GM12878 (cell line): Measurements from ENCODE around the gene OXT. TPM values are rescaled to one million over a fixed set of nuclear protein-coding genes. Genes with fewer than 3 reads are reported as not detected.

Experiments
- ATAC-seq: fragments of 200-7000 bp; cut with Tn5 transposase; 3 replicates; pipeline ENCODE4 v1.9.1; 2020; ENCODE audit warnings: mild to moderate bottlenecking, moderate library complexity
- BruUV-seq: library from RNA; stranded (reverse); fragments of 400-500 nt; replicated peaks from 2 replicates; lab custom pipeline; 2021; lab: Mats Ljungman, UMichigan
- CTCF ChIA-PET: fragments of 300-600 bp; sonication (Branson Sonifier 250); formaldehyde crosslinking; extraction: SDS; loops from one replicate; lab custom pipeline; 2021; ENCODE audit warnings: inconsistent platforms; lab: Yijun Ruan, JAX
- POLR2A ChIA-PET: fragments of 350-600 bp; formaldehyde crosslinking; extraction: SDS; loops from one replicate; lab custom pipeline; 2021; ENCODE audit warnings: inconsistent platforms; lab: Charles Lee
- RAD21 ChIA-PET: fragments of 300-600 bp; sonication (Branson Sonifier 250); formaldehyde crosslinking; loops from one replicate; lab custom pipeline; 2023; ENCODE audit warnings: antibody characterized with exemption; ENCODE audit not compliant: unreplicated experiment; lab: Charles Lee
- SMC1A ChIA-PET: fragments of 300-600 bp; sonication (Branson Sonifier 250); formaldehyde crosslinking; loops from one replicate; lab custom pipeline; 2023; ENCODE audit not compliant: unreplicated experiment, uncharacterized antibody; lab: Charles Lee
- DNase-seq: peaks from one replicate; pipeline ENCODE4 v3.0.0-alpha.2; 2011; ENCODE audit warnings: low read depth, low spot score
- FAIRE-seq: peaks from 3 replicates; lab custom pipeline; 2011; peaks lifted over from hg19 to GRCh38; lab: Jason Lieb, UNC
- H2AFZ ChIP-seq: 2 replicates; pipeline ENCODE4 v1.6.0; 2011; ENCODE audit warnings: low read depth, low read length, control low read depth; ENCODE audit not compliant: control insufficient read depth
- H3K27ac ChIP-seq: 2 replicates; pipeline ENCODE4 v1.5.1; 2011; ENCODE audit warnings: control low read depth; ENCODE audit not compliant: control insufficient read depth, insufficient read depth
- H3K27me3 ChIP-seq, 2 experiments: replicated peaks in 1 of 2; 2 replicates each; pipeline versions ENCODE4 v1.6.0 to v1.6.1; 2011; ENCODE audit warnings: low read length in 1 of 2; ENCODE audit not compliant: control insufficient read depth in 2 of 2, insufficient read depth in 2 of 2
- H3K36me3 ChIP-seq, 2 experiments: 2 replicates each; pipeline ENCODE4 v1.5.1; 2011; ENCODE audit warnings: low read length in 1 of 2; ENCODE audit not compliant: control insufficient read depth in 2 of 2, insufficient read depth in 2 of 2
- H3K4me1 ChIP-seq: 2 replicates; pipeline ENCODE4 v1.6.1; 2011; ENCODE audit warnings: mild to moderate bottlenecking, low read length, moderate library complexity, mixed read lengths; ENCODE audit not compliant: control insufficient read depth, insufficient read depth
- H3K4me2 ChIP-seq: 2 replicates; pipeline ENCODE4 v1.6.0; 2011; ENCODE audit warnings: control low read depth; ENCODE audit not compliant: control insufficient read depth, insufficient read depth
- H3K4me3 ChIP-seq: fragments of 200-600 bp; sonication (generic); 2 replicates; pipeline ENCODE4 v1.5.1; 2016
- H3K79me2 ChIP-seq: 2 replicates; pipeline ENCODE4 v1.6.0; 2011; ENCODE audit warnings: low read length; ENCODE audit not compliant: control insufficient read depth, insufficient read depth
- H3K9ac ChIP-seq: 2 replicates; pipeline ENCODE4 v1.8.0; 2011; ENCODE audit warnings: low read length, control low read depth, mixed read lengths; ENCODE audit not compliant: control insufficient read depth, insufficient read depth
- H3K9me3 ChIP-seq: replicated peaks from 3 replicates; pipeline ENCODE4 v1.5.1; 2011; ENCODE audit warnings: mild to moderate bottlenecking, low read length; ENCODE audit not compliant: control insufficient read depth, insufficient read depth
- H4K20me1 ChIP-seq: 2 replicates; pipeline ENCODE4 v1.6.0; 2011; ENCODE audit not compliant: control insufficient read depth, insufficient read depth
- ATF3 ChIP-seq: IDR thresholded peaks from 2 replicates; pipeline ENCODE4 v1.6.1; 2011; ENCODE audit warnings: low read depth, mild to moderate bottlenecking, low read length, moderate library complexity, borderline replicate concordance; ENCODE audit errors: extremely low read depth
- ATF7 ChIP-seq: fragments of 450-650 bp; IDR thresholded peaks from 2 replicates; pipeline ENCODE4 v1.6.1; 2016; ENCODE audit warnings: low read depth, mild to moderate bottlenecking
- IRF5 ChIP-seq: fragments of 450-650 bp; IDR thresholded peaks from 2 replicates; pipeline ENCODE4 v1.6.1; 2017; ENCODE audit warnings: borderline replicate concordance
- USF1 ChIP-seq: IDR thresholded peaks from 2 replicates; pipeline ENCODE4 v1.6.1; 2011; ENCODE audit warnings: borderline replicate concordance, low read depth, mild to moderate bottlenecking, moderate library complexity, mixed read lengths, low read length; ENCODE audit not compliant: insufficient read depth; ENCODE audit errors: extremely low read length
- ZNF622 ChIP-seq: fragments of 450-650 bp; IDR thresholded peaks from 2 replicates; pipeline ENCODE4 v1.6.1; 2017; ENCODE audit warnings: mild to moderate bottlenecking, inconsistent platforms
- WGBS: methylation state at CpG from one replicate; pipeline ENCODE4 v1.1.6; 2016; ENCODE audit warnings: low lambda C conversion rate; ENCODE audit not compliant: insufficient replicate concordance, insufficient coverage; ENCODE audit errors: missing lambda C conversion rate; 5-methylcytosine and 5-hydroxymethylcytosine counted together
- in situ Hi-C: fragments of 300-500 bp; cut with MboI; formaldehyde crosslinking; loops from 9 replicates; pipeline ENCODE4 v1.14.3; 2018; ENCODE audit warnings: mixed read lengths
- intact Hi-C: fragments of 100-400 bp; cut with micrococcal nuclease; formaldehyde crosslinking; loops from one replicate; pipeline ENCODE4 v1.14.2; 2022; ENCODE audit not compliant: unreplicated experiment
- polyA plus RNA-seq, 11 experiments: library from polyadenylated mRNA; depleted of rRNA in 4 of 11; unstranded in 6 of 11; stranded (reverse) in 5 of 11; fragments of >200 nt; fragmentation: Nextera tagmentation in 4 of 11; fragmentation: Illumina TruSeq in 1 of 11; extraction: Ambion mirVana in 4 of 11; extraction: Trizol in 1 of 11; gene quantifications; 1 replicate in 1 of 11; 2 replicates in 10 of 11; pipeline versions ENCODE4 v1.2.1 to v1.2.3, GENCODE V29; 2011 to 2016; ENCODE audit warnings: inconsistent platforms in 2 of 11, missing spikeins in 2 of 11, low read depth in 1 of 11
- total RNA-seq, 4 experiments: library from RNA; depleted of rRNA in 3 of 4; stranded (reverse); fragments of >200 nt in 3 of 4; fragmentation: Illumina TruSeq in 1 of 4; extraction: Trizol in 1 of 4; gene quantifications; 2 replicates each; pipeline versions ENCODE4 v1.2.1 to v1.2.3, GENCODE V29; 2013 to 2021

Gene OXT
- total and polyA plus RNA-seq, 10 of the 15 experiments (the other 5 are each of a cell fraction or from before 2014, with no cell fraction given) = not detected

GRCh38 chr20:3105256-3106137, 34.1 kb downstream of the OXT start:
- ATAC-seq (no peak), DNase-seq (no peak), FAIRE-seq (no peak)
- WGBS = 90% methylated on average over 18 of the region's 18 CpGs
- Histone ChIP-seq H3K4me3 (no peak overlapping the region), H3K36me3 (no peaks in the 10 kb centered on the region; a peak in 1 of 4 replicates), H3K79me2 (no peaks in the 10 kb centered on the region), H3K9me3 (no peaks in the 10 kb centered on the region), H3K27me3 (no peaks in the 10 kb centered on the region), H3K27ac (no peak overlapping the region), H3K4me2 (no peak overlapping the region), H3K9ac (no peak overlapping the region), H3K4me1 (peaks cover 3% of the 10 kb centered on the region), H2AFZ (no peak overlapping the region), H4K20me1 (no peaks in the 10 kb centered on the region)
- ChIA-PET SMC1A (no interaction called here), POLR2A (no interaction called here), RAD21 (no interaction called here), CTCF (no interaction called here)
- intact Hi-C loops (no loop called here), in situ Hi-C loops (no loop called here)
- no TSS peak for BruUV-seq
- TF ChIP-seq USF1 (no peak), IRF5 (no peak), ATF7 (no peak), ATF3 (no peak), ZNF622 (no peak)
